HL-60 (cell line): ENCODE measurements around the gene CCDC57.

Experiments used
- DNase-seq, 2 experiments: peaks; one replicate each; pipeline ENCODE4 v3.0.0-alpha.2; 2010 to 2020; ENCODE audit warnings: low read depth in 1 of 2, low spot score in 1 of 2
- H3K27ac ChIP-seq: fragments of 250-450 bp; sonication (Bioruptor Pico); replicated peaks from 2 replicates; pipeline ENCODE4 v1.5.1; 2020; ENCODE audit warnings: mild to moderate bottlenecking, moderate library complexity
- H3K27me3 ChIP-seq: fragments of 250-450 bp; sonication (Bioruptor Pico); 2 replicates; pipeline ENCODE4 v1.5.1; 2021; ENCODE audit warnings: mild to moderate bottlenecking, moderate library complexity; ENCODE audit not compliant: insufficient read depth, poor library complexity, severe bottlenecking
- H3K4me3 ChIP-seq: replicated peaks from 2 replicates; pipeline ENCODE4 v1.5.1; 2011; ENCODE audit warnings: mild to moderate bottlenecking, control low read depth, low read length; ENCODE audit not compliant: insufficient read depth
- GABPA ChIP-seq: IDR thresholded peaks from 2 replicates; pipeline ENCODE4 v1.6.1; 2012; ENCODE audit warnings: low read depth
- POLR2AphosphoS5 ChIP-seq: IDR thresholded peaks from 2 replicates; pipeline ENCODE4 v1.6.1; 2012; ENCODE audit warnings: low read depth
- SPI1 ChIP-seq: IDR thresholded peaks from 2 replicates; pipeline ENCODE4 v1.6.1; 2012; ENCODE audit warnings: low read depth, mild to moderate bottlenecking, borderline replicate concordance
- TF ChIP-seq, protein P1 (sequence below): IDR thresholded peaks from 2 replicates; pipeline ENCODE4 v1.6.1; 2012; ENCODE audit warnings: low read depth; ENCODE audit not compliant: insufficient replicate concordance
- TF ChIP-seq, protein P2 (sequence below): IDR thresholded peaks from one replicate; pipeline ENCODE4 v1.5.1; 2011; ENCODE audit warnings: low read length, control low read depth, inconsistent platforms; ENCODE audit not compliant: insufficient read depth

Gene CCDC57

DNA sequence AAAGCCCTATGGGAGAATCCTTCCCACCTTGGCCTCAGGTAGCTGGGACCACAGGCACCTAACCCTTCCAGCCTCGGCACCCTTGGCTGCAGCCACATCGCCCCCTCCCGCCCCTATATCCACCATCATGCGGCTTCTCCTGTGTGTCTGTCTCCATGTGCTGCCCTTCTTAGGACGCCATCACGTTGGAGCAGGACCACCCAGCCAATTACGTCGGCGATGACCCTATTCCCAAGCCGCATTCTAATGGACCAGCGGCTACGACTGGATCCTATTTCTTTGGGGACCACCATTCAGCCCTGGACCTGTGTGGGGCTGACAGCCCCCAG, 3.3 kb upstream of the CCDC57 start:
- no peak overlapping the region for H3K4me3 ChIP-seq
- H3K27me3 ChIP-seq: no peaks in the 10 kb centered on the region
- DNase-seq: no peak
- peak overlapping the region; percentile 97 for H3K27ac ChIP-seq
- TF ChIP-seq GABPA (no peak), POLR2AphosphoS5 (no peak), SPI1 (no peak)
- TF ChIP-seq, protein P1, sequence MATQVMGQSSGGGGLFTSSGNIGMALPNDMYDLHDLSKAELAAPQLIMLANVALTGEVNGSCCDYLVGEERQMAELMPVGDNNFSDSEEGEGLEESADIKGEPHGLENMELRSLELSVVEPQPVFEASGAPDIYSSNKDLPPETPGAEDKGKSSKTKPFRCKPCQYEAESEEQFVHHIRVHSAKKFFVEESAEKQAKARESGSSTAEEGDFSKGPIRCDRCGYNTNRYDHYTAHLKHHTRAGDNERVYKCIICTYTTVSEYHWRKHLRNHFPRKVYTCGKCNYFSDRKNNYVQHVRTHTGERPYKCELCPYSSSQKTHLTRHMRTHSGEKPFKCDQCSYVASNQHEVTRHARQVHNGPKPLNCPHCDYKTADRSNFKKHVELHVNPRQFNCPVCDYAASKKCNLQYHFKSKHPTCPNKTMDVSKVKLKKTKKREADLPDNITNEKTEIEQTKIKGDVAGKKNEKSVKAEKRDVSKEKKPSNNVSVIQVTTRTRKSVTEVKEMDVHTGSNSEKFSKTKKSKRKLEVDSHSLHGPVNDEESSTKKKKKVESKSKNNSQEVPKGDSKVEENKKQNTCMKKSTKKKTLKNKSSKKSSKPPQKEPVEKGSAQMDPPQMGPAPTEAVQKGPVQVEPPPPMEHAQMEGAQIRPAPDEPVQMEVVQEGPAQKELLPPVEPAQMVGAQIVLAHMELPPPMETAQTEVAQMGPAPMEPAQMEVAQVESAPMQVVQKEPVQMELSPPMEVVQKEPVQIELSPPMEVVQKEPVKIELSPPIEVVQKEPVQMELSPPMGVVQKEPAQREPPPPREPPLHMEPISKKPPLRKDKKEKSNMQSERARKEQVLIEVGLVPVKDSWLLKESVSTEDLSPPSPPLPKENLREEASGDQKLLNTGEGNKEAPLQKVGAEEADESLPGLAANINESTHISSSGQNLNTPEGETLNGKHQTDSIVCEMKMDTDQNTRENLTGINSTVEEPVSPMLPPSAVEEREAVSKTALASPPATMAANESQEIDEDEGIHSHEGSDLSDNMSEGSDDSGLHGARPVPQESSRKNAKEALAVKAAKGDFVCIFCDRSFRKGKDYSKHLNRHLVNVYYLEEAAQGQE: no peak
- TF ChIP-seq, protein P2, sequence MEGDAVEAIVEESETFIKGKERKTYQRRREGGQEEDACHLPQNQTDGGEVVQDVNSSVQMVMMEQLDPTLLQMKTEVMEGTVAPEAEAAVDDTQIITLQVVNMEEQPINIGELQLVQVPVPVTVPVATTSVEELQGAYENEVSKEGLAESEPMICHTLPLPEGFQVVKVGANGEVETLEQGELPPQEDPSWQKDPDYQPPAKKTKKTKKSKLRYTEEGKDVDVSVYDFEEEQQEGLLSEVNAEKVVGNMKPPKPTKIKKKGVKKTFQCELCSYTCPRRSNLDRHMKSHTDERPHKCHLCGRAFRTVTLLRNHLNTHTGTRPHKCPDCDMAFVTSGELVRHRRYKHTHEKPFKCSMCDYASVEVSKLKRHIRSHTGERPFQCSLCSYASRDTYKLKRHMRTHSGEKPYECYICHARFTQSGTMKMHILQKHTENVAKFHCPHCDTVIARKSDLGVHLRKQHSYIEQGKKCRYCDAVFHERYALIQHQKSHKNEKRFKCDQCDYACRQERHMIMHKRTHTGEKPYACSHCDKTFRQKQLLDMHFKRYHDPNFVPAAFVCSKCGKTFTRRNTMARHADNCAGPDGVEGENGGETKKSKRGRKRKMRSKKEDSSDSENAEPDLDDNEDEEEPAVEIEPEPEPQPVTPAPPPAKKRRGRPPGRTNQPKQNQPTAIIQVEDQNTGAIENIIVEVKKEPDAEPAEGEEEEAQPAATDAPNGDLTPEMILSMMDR: no peak

DNA sequence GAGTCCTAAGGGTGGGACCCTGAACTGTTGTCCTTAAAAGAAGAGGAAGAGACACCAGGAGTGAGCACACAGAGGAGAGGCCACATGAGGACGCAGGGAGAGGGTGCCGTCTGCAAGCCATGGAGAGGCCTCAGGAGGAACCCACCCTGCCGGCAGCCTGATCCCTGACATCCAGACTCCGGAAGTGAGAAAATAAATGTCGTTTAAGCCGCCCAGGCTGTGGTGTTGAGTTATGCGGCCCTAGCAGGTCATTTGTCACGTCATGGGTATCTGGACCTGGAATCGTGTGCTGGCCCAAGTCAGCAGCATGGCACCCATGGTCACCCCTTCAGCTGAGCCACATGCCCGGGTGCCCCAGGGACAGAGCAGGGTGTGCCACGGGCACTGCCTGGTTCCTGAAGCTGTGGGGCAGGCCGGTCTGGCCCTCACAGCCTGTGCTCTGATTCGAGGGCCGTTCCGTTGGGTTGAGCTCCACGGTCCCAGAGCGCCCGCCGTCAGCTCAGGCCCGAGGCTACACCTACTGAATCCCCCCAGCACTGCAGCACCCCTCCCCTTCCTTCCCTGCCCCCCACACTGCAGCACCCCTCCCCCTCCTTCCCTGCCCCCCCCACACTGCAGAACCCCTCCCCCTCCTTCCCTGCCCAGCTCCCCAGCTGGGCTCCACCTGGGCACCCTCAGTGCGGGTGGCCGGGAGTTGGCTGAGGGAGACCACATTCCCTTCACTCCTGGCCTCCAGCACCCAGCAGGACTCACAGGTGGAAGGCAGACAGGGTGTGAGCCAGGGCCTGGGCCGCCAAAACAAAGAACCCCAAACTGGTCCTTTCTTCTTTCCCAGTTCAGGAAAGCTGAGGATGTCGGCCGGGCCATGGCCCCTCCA, 2.7 kb upstream of the CCDC57 start:
- H3K4me3 ChIP-seq: no peak overlapping the region
- H3K27ac ChIP-seq: peak overlapping the region; percentile 97
- TF ChIP-seq GABPA: no peak
- TF ChIP-seq SPI1: peak; percentile 55; the same call in 1 of the 2 replicates
- TF ChIP-seq, protein P2: no peak
- 0 out of 2 replicates have a peak, but pooled peaks have one; percentile 43 for TF ChIP-seq POLR2AphosphoS5
- TF ChIP-seq, protein P1: no peak
- no peaks in the 10 kb centered on the region for H3K27me3 ChIP-seq
- DNase-seq: peak; percentile 69 to 71

DNA sequence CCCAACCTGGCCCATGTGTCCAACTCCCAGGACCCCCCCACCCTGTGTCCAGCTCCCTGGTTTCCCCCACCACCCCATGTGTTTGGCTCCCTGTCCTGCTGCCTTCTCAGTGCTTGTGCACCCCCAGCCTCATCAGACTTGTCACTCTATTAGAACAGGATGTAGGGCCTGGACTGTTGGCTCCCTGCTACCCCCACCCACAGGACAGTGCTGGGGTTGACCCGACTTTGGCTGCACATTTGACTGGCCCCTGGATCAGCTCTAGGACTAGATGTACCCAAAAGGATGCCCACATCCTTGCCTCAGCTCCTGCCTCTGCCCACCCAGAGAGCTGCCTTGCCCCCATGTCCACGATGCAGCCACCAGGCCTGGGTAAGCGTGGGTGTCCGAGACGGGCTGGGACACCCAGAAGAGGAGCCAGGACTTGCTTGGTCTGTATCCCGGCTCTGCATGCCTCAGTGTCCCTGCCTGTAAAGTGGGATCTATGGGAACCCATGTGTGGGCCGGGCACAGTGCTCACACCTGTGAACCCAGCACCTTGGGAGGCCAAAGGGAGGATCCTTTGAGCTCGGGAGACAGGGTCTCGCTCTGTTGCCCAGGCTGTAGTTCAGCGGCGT, 1.5 kb upstream of the CCDC57 start:
- TF ChIP-seq POLR2AphosphoS5 (no peak), GABPA (no peak), SPI1 (no peak)
- TF ChIP-seq, protein P2: no peak
- TF ChIP-seq, protein P1: no peak
- peak overlapping the region; percentile 97 for H3K27ac ChIP-seq
- H3K4me3 ChIP-seq: no peak overlapping the region

More for the DNA sequence above, 1.5 kb upstream of the CCDC57 start:
- DNase-seq: peak in 1 of 2 experiments; percentile 37
- no peaks in the 10 kb centered on the region for H3K27me3 ChIP-seq
